Smooth muscle cell (in vitro differentiated cells): Measurements from ENCODE around the gene MAP3K14. TPM values are rescaled to one million over a fixed set of nuclear protein-coding genes. Genes with fewer than 3 reads are reported as not detected.

Experiments used
- DNase-seq: peaks from one replicate; lab custom pipeline; 2025; ENCODE audit not compliant: unreplicated experiment; lab: John Stamatoyannopoulos, UW
- H2AFZ ChIP-seq: fragments of 200-600 bp; sonication (generic); 2 replicates; pipeline ENCODE4 v1.6.0; 2016; ENCODE audit warnings: antibody characterized with exemption, low read depth, mild to moderate bottlenecking
- H3F3A ChIP-seq: fragments of 200-600 bp; sonication (generic); 2 replicates; pipeline ENCODE4 v1.6.0; 2017; ENCODE audit warnings: antibody characterized with exemption, low read depth
- H3K27ac ChIP-seq: fragments of 200-600 bp; sonication (generic); 2 replicates; pipeline ENCODE4 v1.5.1; 2016; ENCODE audit warnings: low read depth, mild to moderate bottlenecking
- H3K27me3 ChIP-seq: fragments of 200-600 bp; sonication (generic); 2 replicates; pipeline ENCODE4 v1.6.1; 2016; ENCODE audit warnings: low read depth, mild to moderate bottlenecking
- H3K36me3 ChIP-seq: fragments of 200-600 bp; sonication (generic); 2 replicates; pipeline ENCODE4 v1.5.1; 2016; ENCODE audit warnings: low read depth
- H3K4me1 ChIP-seq: fragments of 200-600 bp; sonication (generic); 2 replicates; pipeline ENCODE4 v1.5.1; 2016; ENCODE audit warnings: low read depth
- H3K4me2 ChIP-seq: fragments of 200-600 bp; sonication (generic); 2 replicates; pipeline ENCODE4 v1.6.0; 2016; ENCODE audit warnings: mild to moderate bottlenecking
- H3K4me3 ChIP-seq: fragments of 200-600 bp; sonication (generic); 2 replicates; pipeline ENCODE4 v1.5.1; 2016; ENCODE audit warnings: mild to moderate bottlenecking
- H3K79me2 ChIP-seq: fragments of 200-600 bp; sonication (generic); 2 replicates; pipeline ENCODE4 v1.6.0; 2016; ENCODE audit warnings: low read depth, mild to moderate bottlenecking
- H3K9ac ChIP-seq: fragments of 200-600 bp; sonication (generic); 2 replicates; pipeline ENCODE4 v1.6.0; 2016; ENCODE audit warnings: low read depth
- H3K9me3 ChIP-seq: fragments of 200-600 bp; sonication (generic); replicated peaks from 2 replicates; pipeline ENCODE4 v1.5.1; 2016; ENCODE audit warnings: low read depth
- H4K20me1 ChIP-seq: fragments of 200-600 bp; sonication (generic); 2 replicates; pipeline ENCODE4 v1.6.0; 2016; ENCODE audit warnings: low read depth
- WGBS: methylation state at CpG from one replicate; pipeline ENCODE4 v1.1.7; 2016; ENCODE audit warnings: low lambda C conversion rate; 5-methylcytosine and 5-hydroxymethylcytosine counted together
- polyA plus RNA-seq: library from polyadenylated mRNA; unstranded; fragments of >200 nt; fragmentation: Nextera tagmentation; extraction: Ambion mirVana; gene quantifications from 2 replicates; pipeline ENCODE4 v1.2.1, GENCODE V29; 2016
- total RNA-seq: library from RNA; depleted of rRNA; stranded (reverse); fragments of >200 nt; gene quantifications from 2 replicates; pipeline ENCODE4 v1.2.3, GENCODE V29; 2014
- TF ChIP-seq, protein P1 (sequence below): fragments of 200-600 bp; sonication (generic); IDR thresholded peaks from 2 replicates; pipeline ENCODE4 v1.5.1; 2017; ENCODE audit warnings: borderline replicate concordance, mild to moderate bottlenecking, antibody characterized with exemption; ENCODE audit not compliant: insufficient read depth, poor library complexity, severe bottlenecking

The MAP3K14 gene
- total and polyA plus RNA-seq, 2 experiments from 2014 or later = 1.7 to 1.8 TPM

DNA sequence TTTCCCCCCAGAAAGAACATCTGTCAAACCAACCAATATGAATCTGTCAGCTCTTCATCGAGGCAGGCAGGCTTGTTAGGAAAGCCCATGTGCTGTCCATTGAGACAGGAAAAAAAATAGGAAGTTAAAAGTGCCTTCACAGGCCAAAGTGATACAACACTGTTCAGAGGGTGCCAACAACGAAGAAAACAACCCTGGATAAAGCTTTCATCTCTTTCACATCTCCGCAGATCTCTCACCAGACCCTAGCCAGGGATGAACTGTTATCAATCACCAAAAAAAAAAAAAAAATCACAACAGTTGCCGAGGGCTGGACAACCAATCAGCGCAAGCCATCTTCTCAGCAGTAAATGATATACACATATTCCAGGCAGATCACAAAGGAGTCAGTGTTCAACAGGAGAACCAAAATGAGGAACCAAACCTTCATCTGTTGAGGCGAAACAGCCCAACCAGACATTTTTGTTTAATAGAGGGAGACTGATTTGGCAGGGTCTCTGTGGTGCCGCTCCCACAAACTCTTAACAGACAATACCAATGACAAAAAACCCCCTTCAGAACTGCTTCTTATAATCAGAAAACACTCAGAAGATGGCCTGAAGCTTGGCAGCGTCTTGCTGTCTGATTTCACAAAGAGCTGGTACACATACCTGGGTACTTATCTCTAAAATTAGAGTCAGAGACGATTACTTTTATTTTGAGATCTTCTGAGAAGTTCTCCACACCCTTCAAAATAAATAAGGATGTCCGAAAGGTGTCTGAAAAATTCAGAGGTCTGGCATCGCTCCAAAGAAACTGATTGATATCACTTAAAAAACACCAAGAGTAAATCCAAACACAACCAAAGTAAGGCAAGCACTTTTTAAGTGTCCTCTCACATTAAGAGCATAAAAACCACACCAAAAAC, 1.8 kb downstream of the MAP3K14 start:
- Histone ChIP-seq H3K27ac (no peak overlapping the region), H4K20me1 (peaks cover 62% of the 10 kb centered on the region), H3K4me3 (no peak overlapping the region)

DNA sequence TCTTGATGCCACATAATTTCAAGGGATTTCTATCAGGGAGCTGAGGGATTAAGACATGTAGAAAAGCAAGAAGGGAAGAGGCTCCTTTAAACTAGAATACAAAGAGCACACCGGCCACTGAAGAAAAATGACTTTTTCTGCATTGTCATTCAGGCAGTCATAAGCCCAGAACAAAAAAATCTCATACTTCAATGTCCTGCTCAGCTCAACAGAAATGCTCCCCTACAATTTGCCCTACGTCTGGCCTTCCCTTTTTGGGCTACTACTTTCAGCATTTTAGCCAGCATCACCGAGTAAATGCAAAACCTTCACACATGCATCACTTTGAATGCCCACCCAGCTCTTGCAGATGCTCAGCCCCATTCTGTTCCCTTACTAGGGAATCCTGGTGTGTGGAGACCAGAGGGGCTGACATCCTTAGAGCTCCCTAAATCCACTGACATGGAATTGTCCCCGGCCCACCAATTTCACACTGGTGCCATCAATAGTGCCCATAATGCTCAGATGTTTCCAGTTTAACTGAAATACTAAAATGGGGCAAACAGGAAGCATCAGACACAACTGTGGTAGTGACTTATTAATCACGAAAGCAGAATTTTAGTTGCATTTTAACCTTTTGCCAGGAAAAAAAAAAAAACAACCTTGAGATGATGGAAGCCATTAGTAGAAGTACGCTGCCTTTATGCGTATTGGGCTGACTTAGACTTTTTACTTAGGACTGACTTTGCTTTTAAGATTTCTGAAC, 2.7 kb downstream of the MAP3K14 start:
- H3K27ac ChIP-seq = no peak overlapping the region
- peaks cover 71% of the 10 kb centered on the region for H4K20me1 ChIP-seq
- TF ChIP-seq, protein P1, sequence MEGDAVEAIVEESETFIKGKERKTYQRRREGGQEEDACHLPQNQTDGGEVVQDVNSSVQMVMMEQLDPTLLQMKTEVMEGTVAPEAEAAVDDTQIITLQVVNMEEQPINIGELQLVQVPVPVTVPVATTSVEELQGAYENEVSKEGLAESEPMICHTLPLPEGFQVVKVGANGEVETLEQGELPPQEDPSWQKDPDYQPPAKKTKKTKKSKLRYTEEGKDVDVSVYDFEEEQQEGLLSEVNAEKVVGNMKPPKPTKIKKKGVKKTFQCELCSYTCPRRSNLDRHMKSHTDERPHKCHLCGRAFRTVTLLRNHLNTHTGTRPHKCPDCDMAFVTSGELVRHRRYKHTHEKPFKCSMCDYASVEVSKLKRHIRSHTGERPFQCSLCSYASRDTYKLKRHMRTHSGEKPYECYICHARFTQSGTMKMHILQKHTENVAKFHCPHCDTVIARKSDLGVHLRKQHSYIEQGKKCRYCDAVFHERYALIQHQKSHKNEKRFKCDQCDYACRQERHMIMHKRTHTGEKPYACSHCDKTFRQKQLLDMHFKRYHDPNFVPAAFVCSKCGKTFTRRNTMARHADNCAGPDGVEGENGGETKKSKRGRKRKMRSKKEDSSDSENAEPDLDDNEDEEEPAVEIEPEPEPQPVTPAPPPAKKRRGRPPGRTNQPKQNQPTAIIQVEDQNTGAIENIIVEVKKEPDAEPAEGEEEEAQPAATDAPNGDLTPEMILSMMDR = no peak
- no peaks in the 10 kb centered on the region for H3K27me3 ChIP-seq
- 98% methylated on average over 7 of the region's 7 CpGs for WGBS
- H3K9me3 ChIP-seq = no peaks in the 10 kb centered on the region
- H3F3A ChIP-seq = peaks cover 18% of the 10 kb centered on the region
- H2AFZ ChIP-seq = no peak overlapping the region
- H3K4me2 ChIP-seq = no peak overlapping the region
- no peak for DNase-seq
- H3K4me1 ChIP-seq = peaks cover 15% of the 10 kb centered on the region
- no peaks in the 10 kb centered on the region for H3K36me3 ChIP-seq
- H3K9ac ChIP-seq = no peak overlapping the region
- H3K79me2 ChIP-seq = peaks cover 53% of the 10 kb centered on the region
- H3K4me3 ChIP-seq = no peak overlapping the region

More for the DNA sequence above, 1.8 kb downstream of the MAP3K14 start:
- no peaks in the 10 kb centered on the region for H3K36me3 ChIP-seq
- peaks cover 15% of the 10 kb centered on the region for H3K4me1 ChIP-seq
- TF ChIP-seq, protein P1 = no peak
- no peak overlapping the region for H2AFZ ChIP-seq
- WGBS = 72% methylated on average over 11 of the region's 11 CpGs
- H3K9me3 ChIP-seq = no peaks in the 10 kb centered on the region
- H3F3A ChIP-seq = peaks cover 23% of the 10 kb centered on the region
- no peak overlapping the region for H3K9ac ChIP-seq
- DNase-seq = no peak
- H3K79me2 ChIP-seq = peaks cover 48% of the 10 kb centered on the region
- peak overlapping the region; percentile 93 for H3K4me2 ChIP-seq
- no peaks in the 10 kb centered on the region for H3K27me3 ChIP-seq

DNA sequence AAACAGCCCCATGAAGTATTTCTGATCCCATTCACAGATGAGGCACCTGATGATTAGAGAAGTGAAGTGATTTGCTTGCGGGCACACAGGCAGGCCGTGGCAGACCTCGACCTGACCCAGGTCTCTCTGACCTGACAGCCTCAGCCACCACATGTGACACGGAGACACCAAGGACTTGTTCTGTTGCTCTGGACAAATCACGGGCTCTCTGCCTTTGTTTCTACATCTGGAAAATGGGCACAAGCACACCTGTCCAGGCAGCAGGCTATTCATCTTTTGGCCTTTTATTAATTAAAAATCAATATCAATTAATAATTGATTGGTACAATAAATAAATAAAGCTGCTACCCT, 3.4 kb downstream of the MAP3K14 start:
- Histone ChIP-seq H2AFZ (no peak overlapping the region), H3K4me3 (no peak overlapping the region), H3K27ac (no peak overlapping the region), H3K27me3 (no peaks in the 10 kb centered on the region), H4K20me1 (peaks cover 75% of the 10 kb centered on the region), H3K36me3 (no peaks in the 10 kb centered on the region), H3K4me1 (peaks cover 15% of the 10 kb centered on the region), H3K9ac (no peak overlapping the region), H3K4me2 (no peak overlapping the region), H3F3A (peaks cover 10% of the 10 kb centered on the region), H3K79me2 (peaks cover 53% of the 10 kb centered on the region), H3K9me3 (no peaks in the 10 kb centered on the region)
- 97% methylated on average over 5 of the region's 5 CpGs for WGBS
- DNase-seq = no peak
- TF ChIP-seq, protein P1 = no peak
